SIG-M5 treated with dmso at 0.1 percent for 504 hours (cell line): ENCODE results near the gene TBC1D30.
A peak's percentile ranks its signal among the peaks of the same experiment; 100 is the strongest.
"Not testable (repeated sequence)": the region's sequence is repeated elsewhere in the genome, so short reads cannot be mapped to it uniquely, and the experiment has no call there.

Experiments used
- DNase-seq: peaks from one replicate; lab custom pipeline; 2025; ENCODE audit not compliant: unreplicated experiment; lab: John Stamatoyannopoulos, UW

The TBC1D30 gene

DNA sequence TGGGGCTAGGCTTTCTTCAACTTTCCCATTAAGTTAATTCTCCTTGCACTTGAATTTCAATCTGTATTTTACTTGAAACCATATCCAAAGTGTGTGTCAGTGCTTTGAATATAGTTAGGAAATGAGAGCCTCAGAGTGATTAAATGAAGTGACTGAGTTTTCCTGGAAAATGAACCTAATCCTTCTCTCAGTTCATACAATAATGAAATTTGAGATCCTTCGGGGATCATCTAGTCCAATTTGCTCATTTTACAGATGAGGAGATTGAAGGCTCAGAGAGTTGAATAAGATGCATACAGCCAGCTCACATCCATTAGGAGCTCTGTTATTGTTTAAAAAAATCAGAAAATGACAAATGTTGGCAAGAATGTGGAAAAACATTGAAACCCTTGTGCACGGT is 18.3 kb upstream of the TBC1D30 start:
- DNase-seq = no peak

DNA sequence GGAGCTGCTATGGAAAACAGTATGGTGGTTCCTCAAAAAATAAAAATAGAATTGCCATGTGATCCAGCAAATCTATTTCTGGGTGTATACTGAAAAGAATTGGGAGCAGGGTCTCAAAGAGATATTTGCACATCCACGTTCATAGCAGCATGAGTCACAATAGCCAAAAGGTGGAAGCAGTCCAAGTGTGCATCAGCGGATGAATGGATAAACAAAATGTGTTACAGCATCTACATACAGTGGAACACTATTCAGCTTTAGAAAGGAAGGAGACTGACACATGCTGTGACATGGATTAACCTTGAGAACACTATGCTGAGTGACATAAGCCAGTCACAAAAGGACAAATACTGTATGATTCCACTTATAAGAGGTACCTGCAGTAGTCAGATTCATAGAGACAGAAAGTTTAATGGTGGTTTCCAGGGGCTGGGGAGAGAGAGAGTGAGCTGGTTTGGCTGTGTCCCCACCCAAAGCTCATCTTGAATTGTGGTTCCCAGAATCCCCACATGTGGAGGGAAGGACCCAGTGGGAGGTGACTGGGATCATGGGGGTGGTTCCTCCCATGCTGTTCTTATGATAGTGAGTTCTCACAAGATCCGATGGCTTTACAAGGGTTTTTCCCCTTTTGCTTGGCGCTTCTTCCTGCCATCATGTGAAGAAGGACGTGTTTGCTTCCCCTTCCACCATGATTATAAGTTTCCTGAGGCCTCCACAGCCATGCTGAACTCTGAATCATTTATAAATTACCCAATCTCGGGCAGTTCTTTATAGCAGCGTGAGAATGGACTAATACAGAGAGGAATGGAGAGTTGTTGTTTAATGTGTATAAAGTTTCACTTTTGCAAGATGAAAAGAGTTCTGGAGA is 17.6 kb upstream of the TBC1D30 start:
- DNase-seq = no peak

GRCh38 chr12:64808110-64808509 is 16.3 kb upstream of the TBC1D30 start:
- DNase-seq = peak; percentile 55

GRCh38 chr12:64810831-64811230 is 13.6 kb upstream of the TBC1D30 start:
- DNase-seq = no peak

DNA sequence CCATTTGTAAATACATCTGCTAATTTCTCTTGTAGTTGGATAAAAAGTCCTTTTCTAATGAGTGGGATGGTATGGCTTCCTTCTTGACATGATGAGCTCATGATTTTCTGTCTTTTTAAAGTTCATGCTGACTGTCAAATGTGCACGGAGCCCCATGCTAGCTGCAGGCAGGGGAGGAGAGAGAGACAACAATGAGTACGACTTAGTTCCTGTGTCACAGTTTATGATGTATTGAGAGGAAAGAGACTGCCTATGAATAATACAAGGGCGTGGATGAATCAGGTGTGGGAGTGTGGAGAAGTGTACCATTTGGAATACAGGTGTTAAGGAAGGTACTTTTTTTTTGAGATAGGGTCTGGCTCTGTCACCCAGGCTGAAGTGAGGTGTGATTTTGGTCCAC is 10.7 kb upstream of the TBC1D30 start:
- no peak for DNase-seq

DNA sequence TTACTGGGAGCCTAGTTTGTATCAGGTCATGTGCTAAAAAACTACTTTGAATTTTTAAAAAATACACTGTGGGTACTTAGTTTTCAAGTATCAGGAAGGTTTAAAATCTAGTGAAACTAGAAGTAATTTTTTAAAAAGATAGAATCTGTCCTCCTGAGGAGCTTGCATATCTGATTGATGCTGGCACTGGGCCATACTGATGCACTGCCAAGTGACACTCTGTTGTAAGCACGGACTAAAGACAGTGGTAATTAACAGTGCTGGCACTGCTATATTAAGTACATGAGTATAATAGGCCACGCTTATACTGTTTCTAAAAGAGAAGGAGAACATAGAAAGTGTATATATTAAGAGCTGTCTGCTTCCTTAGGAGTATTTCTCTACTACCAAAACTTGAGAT is 10.0 kb upstream of the TBC1D30 start:
- DNase-seq = no peak

- DNase-seq = peak; percentile 82
Observed at GRCh38 chr12:64819816-64820402, 4.5 kb upstream of the TBC1D30 start.

- no peak for DNase-seq
Observed at GRCh38 chr12:64820593-64820992, 3.9 kb upstream of the TBC1D30 start.

DNA sequence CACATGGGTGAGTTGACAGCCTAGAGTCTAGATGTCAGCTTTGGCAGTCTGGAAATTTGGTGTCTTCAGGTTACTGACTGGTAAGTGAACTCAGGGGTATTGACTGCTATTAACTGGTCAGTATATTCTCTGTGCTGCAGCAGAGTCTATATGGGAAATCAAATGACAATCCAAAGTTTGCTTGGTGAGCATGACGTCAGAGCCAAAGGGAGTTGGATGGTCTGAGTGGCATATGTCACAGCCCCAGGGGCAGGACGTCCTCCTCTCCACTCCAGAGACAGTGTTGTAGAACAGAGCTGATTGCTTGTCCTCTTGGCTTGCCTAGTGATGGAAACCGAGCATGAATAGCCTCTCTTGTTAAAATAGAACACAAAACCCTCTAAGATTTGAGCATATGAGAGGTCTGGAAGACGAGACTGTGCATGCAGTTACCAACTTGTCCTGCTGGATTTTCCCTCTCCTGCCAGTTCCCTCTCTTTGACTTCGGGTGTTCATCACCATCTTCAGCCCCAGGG is 3.3 kb upstream of the TBC1D30 start:
- DNase-seq = no peak

DNA sequence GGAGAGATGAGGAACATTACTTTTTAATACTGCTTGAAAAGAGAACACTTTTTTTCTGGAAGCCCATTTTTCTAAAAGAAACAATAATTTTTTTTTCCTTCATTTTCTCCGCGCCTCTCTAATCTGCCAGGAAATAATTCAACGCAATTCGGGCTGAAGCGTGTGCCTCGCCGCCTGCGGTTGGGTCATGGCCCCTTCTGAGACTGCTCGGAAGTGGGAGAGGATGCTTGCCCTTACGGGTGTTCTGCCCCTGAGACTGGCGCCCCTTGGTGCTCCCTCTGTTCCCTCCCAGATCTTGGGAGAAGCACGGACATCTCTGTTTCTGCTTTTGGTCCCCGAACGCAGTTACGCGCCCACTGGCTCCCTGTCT is 332 bp upstream of the TBC1D30 start:
- no peak for DNase-seq

GRCh38 chr12:64825143-64826021 is 935 bp downstream of the TBC1D30 start:
- DNase-seq = no peak

DNA sequence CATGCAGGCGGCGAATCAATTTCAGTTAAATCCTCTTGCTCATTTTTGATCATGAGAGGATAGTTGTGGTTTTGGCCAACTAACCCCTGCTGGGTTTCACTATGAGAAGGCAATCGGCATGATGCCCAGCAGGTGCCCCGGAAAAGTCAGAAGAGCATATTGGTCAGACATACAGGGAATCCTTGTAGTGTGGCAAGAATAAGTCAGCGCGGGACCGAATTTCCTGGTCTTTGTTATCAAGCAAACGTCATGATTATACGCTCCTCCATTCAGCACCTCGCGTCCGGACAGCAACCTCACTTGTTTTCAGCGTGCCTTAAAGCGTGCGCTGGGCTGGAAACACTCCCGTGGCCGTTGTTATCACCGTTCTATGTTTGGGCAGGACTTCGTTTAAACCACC is 1.8 kb downstream of the TBC1D30 start:
- DNase-seq = peak; percentile 61

- DNase-seq = no peak
Observed at GRCh38 chr12:64828713-64829112, 4.3 kb downstream of the TBC1D30 start.

GRCh38 chr12:64833928-64834327 is 9.5 kb downstream of the TBC1D30 start:
- DNase-seq = no peak

DNA sequence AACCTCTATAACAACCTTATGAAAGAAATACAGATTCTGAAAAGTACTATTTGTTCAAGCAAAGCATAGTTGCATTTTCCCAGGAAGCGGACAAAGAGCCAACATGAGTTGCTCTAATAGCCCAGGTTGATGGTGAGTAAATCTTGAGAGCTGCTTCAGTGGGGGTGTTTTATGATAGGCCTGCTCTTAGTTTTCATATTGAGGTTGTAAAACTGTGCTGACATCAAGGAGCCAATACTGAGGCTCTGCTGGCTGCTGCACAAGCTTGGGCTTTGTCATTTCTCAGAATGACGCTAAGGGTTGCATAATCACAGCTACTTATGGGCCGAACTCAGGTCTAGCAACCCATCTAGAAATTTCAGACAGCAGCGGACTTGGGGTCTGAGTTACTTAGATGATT is 11.5 kb downstream of the TBC1D30 start:
- DNase-seq = no peak

GRCh38 chr12:64836856-64837255 is 12.4 kb downstream of the TBC1D30 start:
- peak; percentile 26 for DNase-seq

DNA sequence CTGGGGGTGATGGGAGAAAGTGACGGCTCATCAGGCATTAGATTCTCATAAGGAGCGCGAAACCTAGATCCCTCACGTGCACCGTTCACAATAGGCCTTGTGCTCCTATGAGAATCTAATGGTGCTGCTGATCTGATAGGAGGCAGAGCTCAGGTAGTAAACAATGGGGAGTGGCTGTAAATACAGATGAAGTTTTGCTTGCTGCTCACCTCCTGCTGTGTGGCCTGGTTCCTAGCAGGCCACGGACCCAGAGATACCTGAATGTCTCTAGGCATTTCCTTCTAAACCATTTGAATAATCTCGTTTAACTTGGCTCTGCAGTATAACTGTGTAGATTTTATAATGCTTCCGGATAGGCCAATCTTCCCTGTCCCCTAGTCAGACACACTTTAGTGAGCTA is 13.0 kb downstream of the TBC1D30 start:
- no peak for DNase-seq

DNA sequence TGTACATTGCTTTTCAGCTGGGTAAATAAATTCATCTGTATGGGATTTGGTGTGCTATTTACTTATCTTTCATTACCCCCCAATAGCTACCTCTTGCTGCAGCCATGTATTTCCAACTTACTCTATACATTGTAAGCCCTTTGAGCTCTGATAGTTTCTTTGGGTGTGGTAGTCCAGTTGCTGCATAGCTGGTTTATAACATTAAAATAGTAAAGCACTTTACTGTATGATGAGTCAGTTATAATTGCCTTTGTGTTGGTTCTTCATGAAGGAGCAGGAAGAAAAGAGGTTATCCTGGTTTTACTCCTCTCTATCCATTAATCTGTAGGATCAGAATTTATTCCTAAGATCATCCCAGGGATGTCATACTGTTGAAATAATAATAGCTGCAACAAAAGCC is 15.7 kb downstream of the TBC1D30 start:
- no peak for DNase-seq

GRCh38 chr12:64840949-64841717 is 16.7 kb downstream of the TBC1D30 start:
- no peak for DNase-seq

DNA sequence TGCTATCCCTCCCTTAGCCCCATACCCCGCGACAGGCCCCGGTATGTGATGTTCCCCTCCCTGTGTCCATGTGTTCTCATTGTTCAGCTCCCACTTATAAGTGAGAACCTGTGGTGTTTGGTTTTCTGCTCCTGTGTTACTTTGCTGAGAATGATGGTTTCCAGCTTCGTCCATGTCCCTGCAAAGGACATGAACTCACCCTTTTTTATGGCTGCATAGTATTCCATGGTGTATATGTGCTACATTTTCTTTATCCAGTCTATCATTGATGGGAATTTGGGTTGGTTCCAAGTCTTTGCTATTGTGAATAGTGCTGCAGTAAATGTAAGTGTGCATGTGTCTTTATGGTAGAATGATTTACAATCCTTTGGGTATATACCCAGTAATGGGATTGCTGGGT is 24.0 kb downstream of the TBC1D30 start:
- not testable (repeated sequence) for DNase-seq
